ENCODE results near the gene CCR9.

DNA sequence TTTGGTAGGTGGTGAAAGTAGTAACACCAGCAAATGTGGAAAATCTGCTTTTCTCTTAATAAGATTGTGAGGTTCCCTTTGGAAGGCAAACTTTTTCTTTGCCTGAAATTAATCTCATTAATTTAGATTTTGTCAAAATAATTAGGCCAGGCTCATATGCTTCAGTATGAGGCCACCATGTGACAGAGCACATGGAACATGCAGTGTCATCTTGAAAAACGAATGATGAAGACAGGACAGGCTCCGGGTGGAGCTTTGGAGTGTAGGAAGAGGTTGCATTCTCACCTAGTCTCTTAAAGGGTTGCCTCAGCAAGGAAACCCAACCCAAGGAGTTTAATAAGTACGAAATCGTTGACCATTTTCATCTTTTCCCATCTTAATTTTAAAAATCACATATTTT, 25.9 kb upstream of the CCR9 start:
- TF ChIP-seq CTCF (IDR thresholded peaks at IDR 0.05) (no peak), POLR2A (IDR thresholded peaks at IDR 0.05) (no peak), POLR2AphosphoS5 (IDR thresholded peaks at IDR 0.05) (no peak)
